ENCODE data around the gene SUCLG2.

Gene SUCLG2

DNA sequence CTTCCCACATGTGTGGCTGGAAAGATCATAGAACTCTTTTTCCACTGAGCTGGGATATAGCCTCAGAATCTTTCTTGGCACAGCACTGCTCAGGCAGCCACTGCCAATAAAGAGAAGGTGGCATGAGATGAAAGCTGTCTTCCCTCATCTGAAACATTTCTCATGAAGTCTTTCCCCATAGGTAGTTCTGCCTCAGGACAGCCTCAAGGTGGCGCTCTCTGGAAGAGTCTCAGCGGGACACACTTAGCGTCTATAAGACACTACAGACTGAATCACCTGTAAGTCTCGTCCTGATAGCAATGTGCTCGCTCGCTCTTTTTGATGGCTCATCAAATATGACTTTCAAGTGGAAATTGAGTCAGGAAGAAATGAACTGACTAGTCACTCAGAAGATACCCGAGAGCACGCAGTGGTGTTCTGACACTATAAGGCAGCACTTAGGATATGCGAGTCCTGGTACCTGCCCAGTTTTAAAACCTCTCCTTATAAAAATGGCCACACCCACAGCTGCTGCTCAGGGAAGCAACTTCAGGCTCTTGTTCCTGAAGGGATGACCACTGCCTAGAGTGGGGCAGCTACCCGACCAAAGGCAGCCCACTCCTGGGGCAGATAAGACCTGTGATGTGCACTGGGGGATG, 269.5 kb downstream of the SUCLG2 start:
- Histone ChIP-seq H3K9ac (ENCODE audit: low read length) (no peak overlapping the region), H3K27me3 (ENCODE audit: control insufficient read depth, insufficient read depth, low read length) (no peaks in the 10 kb centered on the region), H3K4me1 (ENCODE audit: control insufficient read depth, insufficient read depth, low read length) (no peaks in the 10 kb centered on the region), H3K4me3 (ENCODE audit: low read length) (no peak overlapping the region), H3K9me3 (ENCODE audit: control insufficient read depth, low read length) (no peaks in the 10 kb centered on the region), H3K36me3 (ENCODE audit: control insufficient read depth, insufficient read depth, low read length) (no peaks in the 10 kb centered on the region)

DNA sequence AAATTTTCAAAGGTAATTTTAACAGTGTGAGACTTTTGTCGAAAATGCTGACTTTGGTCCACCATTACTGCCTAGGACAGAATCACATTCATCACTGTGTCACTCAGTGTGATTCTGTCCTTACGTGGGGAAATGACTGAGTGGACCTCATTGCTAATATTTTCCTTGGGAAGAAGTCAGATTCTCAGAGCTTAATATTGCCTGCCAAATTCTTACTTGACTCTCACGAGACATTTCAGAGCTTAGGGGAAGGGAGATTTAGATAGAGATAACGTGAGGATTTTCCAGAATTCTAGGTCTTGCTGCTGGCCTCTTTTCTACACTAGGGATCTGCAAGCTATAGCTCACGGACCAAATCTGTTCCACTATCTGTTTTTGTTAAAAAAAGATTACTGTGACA, 270.4 kb downstream of the SUCLG2 start:
- H3K4me1 ChIP-seq (ENCODE audit: control insufficient read depth, insufficient read depth, low read length), result no peaks in the 10 kb centered on the region
- no peaks in the 10 kb centered on the region for H3K9me3 ChIP-seq (ENCODE audit: control insufficient read depth, low read length)
- H3K27me3 ChIP-seq (ENCODE audit: control insufficient read depth, insufficient read depth, low read length), result no peaks in the 10 kb centered on the region
- no peaks in the 10 kb centered on the region for H3K36me3 ChIP-seq (ENCODE audit: control insufficient read depth, insufficient read depth, low read length)
- no peak overlapping the region for H3K4me3 ChIP-seq (ENCODE audit: low read length)
- H3K9ac ChIP-seq (ENCODE audit: low read length), result no peak overlapping the region

DNA sequence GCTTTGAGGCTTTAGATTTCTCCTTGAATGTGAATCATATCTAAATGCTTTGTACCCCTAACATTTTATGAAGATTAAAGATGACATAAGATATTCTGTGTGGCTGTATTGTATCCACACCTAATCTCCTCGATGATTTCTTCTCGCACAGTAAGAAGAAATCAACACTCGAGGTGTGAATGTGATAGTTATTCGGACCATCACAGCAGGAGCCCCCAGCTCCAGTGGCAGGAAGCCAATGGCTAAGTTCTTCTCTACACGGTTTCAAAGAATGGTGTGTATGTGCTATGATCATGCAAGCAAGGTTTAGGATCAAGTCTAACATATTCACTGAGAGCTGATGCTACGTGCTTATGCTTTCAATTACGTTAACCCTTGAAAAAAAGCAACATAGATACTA, 271.0 kb downstream of the SUCLG2 start:
- Histone ChIP-seq H3K4me3 (ENCODE audit: low read length) (no peak overlapping the region), H3K9me3 (ENCODE audit: control insufficient read depth, low read length) (no peaks in the 10 kb centered on the region), H3K4me1 (ENCODE audit: control insufficient read depth, insufficient read depth, low read length) (no peaks in the 10 kb centered on the region), H3K27me3 (ENCODE audit: control insufficient read depth, insufficient read depth, low read length) (no peaks in the 10 kb centered on the region), H3K9ac (ENCODE audit: low read length) (no peak overlapping the region), H3K36me3 (ENCODE audit: control insufficient read depth, insufficient read depth, low read length) (no peaks in the 10 kb centered on the region)

DNA sequence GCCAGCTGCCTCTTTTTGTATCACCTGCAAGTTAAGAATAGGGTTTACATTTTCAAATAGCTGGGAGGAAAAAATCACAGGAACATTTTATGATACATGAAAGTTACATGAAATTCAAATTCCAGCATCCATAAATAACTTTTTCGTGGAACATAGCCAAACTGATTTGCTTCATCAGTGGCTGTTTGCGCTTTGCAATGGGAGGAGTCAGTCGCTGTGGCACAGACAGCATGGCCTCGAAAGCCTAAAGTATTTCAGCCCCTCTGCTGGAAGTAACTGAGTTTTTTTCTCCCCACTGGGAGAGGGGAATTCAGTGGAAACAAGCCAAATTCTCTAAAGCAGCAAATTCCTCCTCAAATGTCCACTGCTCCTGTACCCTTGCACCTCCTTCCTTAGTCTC, 271.9 kb downstream of the SUCLG2 start:
- H3K4me3 ChIP-seq (ENCODE audit: low read length), result no peak overlapping the region
- no peaks in the 10 kb centered on the region for H3K9me3 ChIP-seq (ENCODE audit: control insufficient read depth, low read length)
- no peaks in the 10 kb centered on the region for H3K36me3 ChIP-seq (ENCODE audit: control insufficient read depth, insufficient read depth, low read length)
- H3K9ac ChIP-seq (ENCODE audit: low read length), result no peak overlapping the region
- H3K4me1 ChIP-seq (ENCODE audit: control insufficient read depth, insufficient read depth, low read length), result no peaks in the 10 kb centered on the region
- H3K27me3 ChIP-seq (ENCODE audit: control insufficient read depth, insufficient read depth, low read length), result no peaks in the 10 kb centered on the region

DNA sequence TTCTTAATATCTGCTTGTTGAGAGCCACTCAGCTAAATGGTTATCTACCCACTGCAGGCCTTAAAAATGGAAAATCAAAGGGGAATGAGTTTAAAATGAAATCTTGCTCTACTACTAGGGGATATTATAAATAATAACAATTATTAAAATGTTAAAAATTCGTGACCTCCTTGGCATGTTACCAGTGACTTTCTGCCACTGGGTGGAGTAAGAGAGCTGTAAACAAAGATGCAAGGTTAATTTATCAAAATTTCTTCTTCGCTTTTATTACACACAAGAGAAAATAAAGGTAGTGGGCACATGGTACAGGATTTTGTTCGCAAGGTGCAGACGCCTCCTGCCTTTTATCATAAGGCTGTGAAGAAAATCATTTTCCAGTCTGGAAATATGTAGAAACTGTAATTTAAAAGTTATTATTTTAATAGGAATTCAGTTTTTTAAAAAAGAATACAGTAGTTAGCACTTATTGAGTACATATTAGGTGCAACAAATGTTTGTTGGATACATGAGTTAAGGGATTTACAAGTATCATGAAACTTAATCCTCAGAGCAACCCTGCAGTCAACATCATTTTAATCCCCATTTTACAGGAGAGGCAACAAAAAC, 272.6 kb downstream of the SUCLG2 start:
- Histone ChIP-seq H3K4me1 (ENCODE audit: control insufficient read depth, insufficient read depth, low read length) (no peaks in the 10 kb centered on the region), H3K27me3 (ENCODE audit: control insufficient read depth, insufficient read depth, low read length) (no peaks in the 10 kb centered on the region), H3K9ac (ENCODE audit: low read length) (no peak overlapping the region), H3K36me3 (ENCODE audit: control insufficient read depth, insufficient read depth, low read length) (no peaks in the 10 kb centered on the region), H3K4me3 (ENCODE audit: low read length) (no peak overlapping the region), H3K9me3 (ENCODE audit: control insufficient read depth, low read length) (no peaks in the 10 kb centered on the region)

DNA sequence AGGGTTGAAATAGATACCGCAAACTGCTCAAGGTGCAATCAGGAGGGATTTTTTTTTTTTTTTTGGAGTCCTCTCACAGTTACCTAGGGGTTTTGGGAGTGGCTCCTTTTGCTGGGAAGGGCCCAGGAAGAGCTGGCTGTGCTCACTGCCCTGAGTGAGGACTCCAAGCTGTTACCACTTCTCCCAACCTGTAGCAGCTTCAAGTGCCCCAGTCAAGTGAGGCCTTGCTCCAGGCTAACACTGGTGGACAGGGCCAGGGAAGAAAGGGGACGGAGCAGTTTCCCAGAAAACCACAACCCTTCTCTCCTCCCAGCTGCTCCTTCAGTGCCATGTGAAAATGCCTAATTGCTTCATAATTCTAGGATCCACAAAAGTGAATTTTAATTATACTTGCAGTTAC, 274.3 kb downstream of the SUCLG2 start:
- Histone ChIP-seq H3K27me3 (ENCODE audit: control insufficient read depth, insufficient read depth, low read length) (no peaks in the 10 kb centered on the region), H3K9ac (ENCODE audit: low read length) (no peak overlapping the region), H3K4me3 (ENCODE audit: low read length) (no peak overlapping the region), H3K9me3 (ENCODE audit: control insufficient read depth, low read length) (no peaks in the 10 kb centered on the region), H3K4me1 (ENCODE audit: control insufficient read depth, insufficient read depth, low read length) (no peaks in the 10 kb centered on the region), H3K36me3 (ENCODE audit: control insufficient read depth, insufficient read depth, low read length) (no peaks in the 10 kb centered on the region)

DNA sequence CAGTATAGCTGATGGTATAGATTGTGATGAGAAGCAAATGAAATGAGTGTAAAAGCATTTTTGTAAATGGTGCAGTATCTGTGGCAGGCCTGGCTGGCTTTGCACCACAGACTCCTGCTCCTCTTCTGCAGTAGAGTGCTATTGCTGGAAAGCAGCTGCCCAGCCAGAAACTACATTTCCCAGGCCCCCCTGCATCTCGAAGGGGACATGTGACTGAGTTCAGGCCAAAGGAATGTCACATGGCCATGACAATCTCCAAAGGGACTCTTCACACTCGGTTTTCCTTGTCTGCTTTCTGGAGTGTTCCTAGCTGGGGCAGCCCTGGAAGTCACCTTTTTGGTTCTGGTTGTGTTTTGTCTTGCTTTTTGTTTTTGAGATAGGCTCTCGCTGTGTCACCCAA, 277.1 kb downstream of the SUCLG2 start:
- H3K4me1 ChIP-seq (ENCODE audit: control insufficient read depth, insufficient read depth, low read length), result no peaks in the 10 kb centered on the region
- no peak overlapping the region for H3K9ac ChIP-seq (ENCODE audit: low read length)
- no peaks in the 10 kb centered on the region for H3K9me3 ChIP-seq (ENCODE audit: control insufficient read depth, low read length)
- no peaks in the 10 kb centered on the region for H3K27me3 ChIP-seq (ENCODE audit: control insufficient read depth, insufficient read depth, low read length)
- no peak overlapping the region for H3K4me3 ChIP-seq (ENCODE audit: low read length)
- no peaks in the 10 kb centered on the region for H3K36me3 ChIP-seq (ENCODE audit: control insufficient read depth, insufficient read depth, low read length)

DNA sequence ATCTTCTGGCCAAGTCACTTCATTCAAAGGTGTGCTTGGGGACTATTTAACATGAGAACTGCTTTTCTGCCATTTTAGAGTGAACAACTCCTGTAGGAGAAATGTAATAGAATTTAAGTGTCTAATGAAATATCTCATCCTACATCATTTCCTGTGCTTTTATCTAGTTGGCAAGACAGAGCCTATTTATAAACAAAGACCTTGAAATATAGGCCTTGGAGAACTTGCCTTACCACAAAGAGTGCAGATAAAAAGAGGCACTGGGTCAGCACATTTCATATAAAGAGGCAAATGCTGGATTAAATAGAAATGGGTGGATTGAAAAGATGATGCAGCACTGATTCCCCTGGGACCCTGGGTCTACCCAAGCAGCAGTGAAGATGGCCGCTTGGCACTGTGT, 278.0 kb downstream of the SUCLG2 start:
- Histone ChIP-seq H3K4me1 (ENCODE audit: control insufficient read depth, insufficient read depth, low read length) (no peaks in the 10 kb centered on the region), H3K9ac (ENCODE audit: low read length) (no peak overlapping the region), H3K27me3 (ENCODE audit: control insufficient read depth, insufficient read depth, low read length) (no peaks in the 10 kb centered on the region), H3K9me3 (ENCODE audit: control insufficient read depth, low read length) (no peaks in the 10 kb centered on the region), H3K36me3 (ENCODE audit: control insufficient read depth, insufficient read depth, low read length) (no peaks in the 10 kb centered on the region), H3K4me3 (ENCODE audit: low read length) (no peak overlapping the region)

DNA sequence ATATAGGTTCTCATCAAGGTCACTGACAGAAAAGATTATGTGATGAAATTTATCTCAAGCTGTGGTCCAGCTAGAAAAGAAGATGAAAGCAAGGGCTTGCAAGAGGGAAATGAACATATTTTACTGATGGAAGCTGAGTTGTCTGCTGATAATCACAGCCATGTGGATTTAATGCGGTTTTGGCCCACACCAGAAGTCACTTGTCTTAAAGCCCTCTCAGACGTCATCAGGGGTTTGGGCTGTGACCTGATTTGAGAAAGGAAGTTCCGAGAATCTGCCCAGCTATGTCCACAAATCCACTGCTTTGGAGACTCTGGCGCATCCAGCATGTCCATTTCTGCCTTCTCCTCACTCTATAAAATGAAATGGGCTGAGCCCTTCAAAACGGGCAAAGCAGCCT, 278.4 kb downstream of the SUCLG2 start:
- Histone ChIP-seq H3K9ac (ENCODE audit: low read length) (no peak overlapping the region), H3K9me3 (ENCODE audit: control insufficient read depth, low read length) (no peaks in the 10 kb centered on the region), H3K4me3 (ENCODE audit: low read length) (no peak overlapping the region), H3K27me3 (ENCODE audit: control insufficient read depth, insufficient read depth, low read length) (no peaks in the 10 kb centered on the region), H3K36me3 (ENCODE audit: control insufficient read depth, insufficient read depth, low read length) (no peaks in the 10 kb centered on the region), H3K4me1 (ENCODE audit: control insufficient read depth, insufficient read depth, low read length) (no peaks in the 10 kb centered on the region)

DNA sequence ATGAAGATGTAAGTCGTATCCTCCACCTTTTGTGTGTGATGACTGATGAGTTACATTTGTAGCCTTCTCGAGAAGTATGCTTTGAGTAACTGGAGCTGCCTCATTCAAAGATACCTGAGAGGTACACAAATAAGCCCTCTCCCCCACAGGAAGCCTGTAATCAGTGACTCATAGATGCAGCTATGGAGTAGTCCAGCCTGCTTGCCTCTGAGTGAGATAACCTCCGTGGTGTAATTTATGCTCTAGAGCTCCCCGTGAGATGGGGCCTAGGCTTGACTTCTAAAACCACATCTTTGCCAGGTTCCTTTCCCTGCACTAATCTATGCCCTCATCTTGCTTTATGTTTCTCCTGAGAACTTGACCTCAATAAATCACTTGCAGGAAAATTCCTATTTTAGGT, 291.7 kb downstream of the SUCLG2 start:
- H3K4me3 ChIP-seq (ENCODE audit: low read length), result no peak overlapping the region
- H3K4me1 ChIP-seq (ENCODE audit: control insufficient read depth, insufficient read depth, low read length), result no peaks in the 10 kb centered on the region
- no peaks in the 10 kb centered on the region for H3K36me3 ChIP-seq (ENCODE audit: control insufficient read depth, insufficient read depth, low read length)
- no peak overlapping the region for H3K9ac ChIP-seq (ENCODE audit: low read length)
- H3K27me3 ChIP-seq (ENCODE audit: control insufficient read depth, insufficient read depth, low read length), result no peaks in the 10 kb centered on the region
- no peaks in the 10 kb centered on the region for H3K9me3 ChIP-seq (ENCODE audit: control insufficient read depth, low read length)

DNA sequence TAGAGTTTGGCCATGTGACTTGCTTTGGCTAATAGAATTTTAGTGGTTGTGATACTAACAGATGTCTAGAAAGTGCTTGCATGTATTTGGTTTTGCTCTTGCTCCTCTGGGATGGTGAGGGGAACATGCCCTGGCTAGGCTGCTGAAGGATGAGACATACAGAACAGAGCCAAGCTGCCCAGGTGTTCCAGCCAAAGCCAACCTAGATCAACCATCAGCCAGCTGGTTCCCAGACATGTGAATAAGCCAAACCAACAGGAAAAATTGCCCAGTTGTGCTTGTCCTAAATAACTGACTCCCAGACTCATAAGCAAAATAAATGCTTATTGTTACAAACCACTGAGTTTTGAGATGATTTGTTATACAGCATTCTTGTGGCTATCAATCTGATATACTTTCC, 292.6 kb downstream of the SUCLG2 start:
- Histone ChIP-seq H3K9ac (ENCODE audit: low read length) (no peak overlapping the region), H3K27me3 (ENCODE audit: control insufficient read depth, insufficient read depth, low read length) (no peaks in the 10 kb centered on the region), H3K4me1 (ENCODE audit: control insufficient read depth, insufficient read depth, low read length) (no peaks in the 10 kb centered on the region), H3K9me3 (ENCODE audit: control insufficient read depth, low read length) (no peaks in the 10 kb centered on the region), H3K36me3 (ENCODE audit: control insufficient read depth, insufficient read depth, low read length) (no peaks in the 10 kb centered on the region), H3K4me3 (ENCODE audit: low read length) (no peak overlapping the region)

DNA sequence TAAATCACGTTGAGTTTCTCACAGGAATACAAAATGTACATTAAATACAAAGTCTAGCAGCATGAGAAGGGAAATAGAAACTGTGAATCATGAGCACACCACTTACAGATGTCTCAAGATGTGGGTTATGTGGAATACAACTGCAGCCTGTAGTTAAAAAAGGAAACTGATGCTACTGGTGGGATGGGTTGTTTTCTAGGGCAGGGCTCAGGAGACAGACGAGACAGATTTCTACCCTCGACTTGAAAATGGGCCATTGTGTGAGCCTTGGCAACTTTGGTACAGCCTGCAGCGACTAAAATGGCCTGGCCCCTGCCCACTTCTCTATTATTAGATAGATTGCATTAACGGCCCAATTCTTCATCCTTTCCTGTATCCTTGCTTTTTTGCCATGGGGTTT, 293.1 kb downstream of the SUCLG2 start:
- H3K36me3 ChIP-seq (ENCODE audit: control insufficient read depth, insufficient read depth, low read length), result no peaks in the 10 kb centered on the region
- H3K4me1 ChIP-seq (ENCODE audit: control insufficient read depth, insufficient read depth, low read length), result no peaks in the 10 kb centered on the region
- no peak overlapping the region for H3K4me3 ChIP-seq (ENCODE audit: low read length)
- H3K27me3 ChIP-seq (ENCODE audit: control insufficient read depth, insufficient read depth, low read length), result no peaks in the 10 kb centered on the region
- H3K9me3 ChIP-seq (ENCODE audit: control insufficient read depth, low read length), result no peaks in the 10 kb centered on the region
- no peak overlapping the region for H3K9ac ChIP-seq (ENCODE audit: low read length)

Data from mucosa of stomach (tissue), 1 donor.